ENCODE data around the gene CCBE1.
"Not testable (repeated sequence)": the region's sequence is repeated elsewhere in the genome, so short reads cannot be mapped to it uniquely, and the experiment has no call there.

The CCBE1 gene

DNA sequence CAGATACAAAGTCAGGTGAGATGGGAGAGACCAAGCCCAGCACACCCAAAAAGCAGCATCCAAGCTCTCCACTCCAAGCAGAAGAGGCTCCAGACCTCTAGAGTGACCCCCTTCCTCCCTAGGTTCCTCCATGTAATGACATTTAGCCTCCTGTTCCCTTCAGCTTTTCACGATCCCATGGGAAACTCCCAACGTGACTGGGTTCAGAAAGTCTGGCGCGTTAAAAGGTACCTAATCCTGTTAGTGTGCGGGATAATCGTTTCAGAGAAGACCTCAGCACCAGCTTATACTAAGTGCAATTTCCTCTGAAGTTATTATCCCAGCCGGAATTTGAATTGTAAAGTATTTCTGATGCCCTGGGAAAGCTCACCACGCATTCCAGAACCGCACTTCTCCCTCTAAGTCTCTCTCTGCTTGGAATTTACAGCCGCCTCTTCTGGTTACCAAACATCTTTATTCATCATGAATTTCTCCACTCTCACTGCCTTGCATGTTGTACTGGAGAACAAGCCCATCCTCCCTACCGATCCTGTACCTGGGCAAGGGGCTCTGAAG is 46.9 kb downstream of the CCBE1 start:
- no peak for DNase-seq

GRCh38 chr18:59649591-59649990 is 47.6 kb downstream of the CCBE1 start:
- no peak for DNase-seq

DNA sequence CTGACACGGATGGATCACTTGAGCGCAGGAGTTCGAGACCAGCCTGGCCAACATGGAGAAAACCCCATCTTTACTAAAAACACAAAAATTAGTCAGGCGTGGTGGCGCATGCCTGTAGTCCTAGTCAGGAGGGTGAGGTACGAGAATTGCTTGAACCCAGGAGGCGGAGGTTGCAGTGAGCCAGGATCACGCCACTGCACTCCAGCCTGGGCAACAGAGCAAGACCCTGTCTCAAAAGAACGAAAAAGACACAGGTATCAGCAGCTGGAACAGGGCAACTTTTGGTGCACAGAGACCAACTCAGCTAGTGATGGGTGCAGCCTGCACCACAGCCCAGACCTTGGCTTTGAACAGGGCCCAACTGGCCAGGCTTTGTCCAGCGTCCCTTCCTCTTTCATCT is 48.8 kb downstream of the CCBE1 start:
- not testable (repeated sequence) for DNase-seq

- DNase-seq: no peak
These were observed 50.3 kb downstream of the CCBE1 start for GRCh38 chr18:59646963-59647307.

DNA sequence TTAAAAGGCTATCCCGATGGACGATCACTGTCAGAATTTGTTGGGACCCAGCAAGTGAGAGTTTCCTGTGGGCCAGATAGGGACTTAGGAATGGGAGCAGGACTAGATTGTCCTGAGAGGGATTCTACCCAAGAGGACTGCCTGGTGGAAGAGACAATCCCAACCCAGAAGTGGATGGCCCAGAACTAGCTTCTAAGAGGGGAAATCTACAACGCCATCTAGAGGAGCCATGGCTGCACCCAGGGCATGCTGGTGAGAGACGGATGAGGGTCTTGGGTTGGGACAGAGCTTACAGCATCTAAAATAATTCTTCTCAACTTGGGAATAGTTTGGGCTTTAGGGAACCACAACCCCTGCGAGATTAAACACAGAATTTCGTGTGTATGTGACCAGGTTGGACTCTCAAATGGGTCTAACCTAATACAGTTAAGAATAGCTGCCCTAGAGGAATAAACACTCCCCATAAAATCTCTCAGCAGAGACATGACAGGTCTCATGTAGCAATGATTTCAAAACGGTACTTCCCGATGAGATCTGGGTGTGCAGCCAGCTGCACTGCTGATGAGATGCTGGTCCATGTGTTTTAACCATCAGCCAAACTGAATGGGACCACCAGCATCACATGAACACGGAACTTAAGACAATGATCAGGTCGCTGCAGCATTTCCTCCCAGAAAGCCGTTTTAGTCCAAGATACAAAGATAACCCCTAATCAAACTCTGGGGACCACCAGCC is 50.8 kb downstream of the CCBE1 start:
- DNase-seq: no peak

DNA sequence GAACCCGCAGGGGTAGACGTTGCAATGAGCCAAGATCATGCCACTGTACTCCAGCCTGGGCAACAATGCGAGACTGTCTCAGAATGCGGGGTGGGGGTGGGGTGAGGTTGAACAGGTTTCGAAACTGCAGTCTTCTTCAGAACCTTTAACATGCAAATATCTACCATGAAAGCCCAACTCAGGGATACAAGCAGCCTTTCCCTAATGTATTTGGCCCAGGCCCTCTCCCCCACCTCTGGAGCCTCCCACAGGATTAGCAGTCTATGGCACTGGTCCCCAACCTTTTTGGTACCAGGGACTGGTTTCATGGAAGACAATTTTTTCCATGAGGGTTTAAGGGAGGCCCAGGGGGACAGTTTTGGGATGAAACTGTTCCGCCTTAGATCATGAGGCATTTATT is 53.5 kb downstream of the CCBE1 start:
- no peak for DNase-seq

DNA sequence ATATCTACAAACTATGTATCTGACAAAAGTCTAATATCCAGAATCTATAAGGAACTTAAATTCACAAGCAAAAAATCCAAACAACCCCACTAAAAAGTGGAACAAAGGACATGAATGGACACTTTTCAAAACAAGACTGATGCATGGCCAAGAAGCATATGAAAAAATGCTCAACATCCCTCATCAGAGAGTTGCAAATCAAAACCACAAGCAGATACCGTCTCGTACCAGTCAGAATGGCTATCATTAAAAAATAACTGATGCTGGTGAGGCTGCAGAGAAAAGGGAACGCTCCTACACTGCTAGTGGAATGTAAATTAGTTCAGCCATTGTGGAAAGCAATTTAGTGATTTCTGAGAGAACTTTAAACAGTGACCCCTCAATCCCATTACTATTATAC is 56.5 kb downstream of the CCBE1 start:
- DNase-seq: no peak

DNA sequence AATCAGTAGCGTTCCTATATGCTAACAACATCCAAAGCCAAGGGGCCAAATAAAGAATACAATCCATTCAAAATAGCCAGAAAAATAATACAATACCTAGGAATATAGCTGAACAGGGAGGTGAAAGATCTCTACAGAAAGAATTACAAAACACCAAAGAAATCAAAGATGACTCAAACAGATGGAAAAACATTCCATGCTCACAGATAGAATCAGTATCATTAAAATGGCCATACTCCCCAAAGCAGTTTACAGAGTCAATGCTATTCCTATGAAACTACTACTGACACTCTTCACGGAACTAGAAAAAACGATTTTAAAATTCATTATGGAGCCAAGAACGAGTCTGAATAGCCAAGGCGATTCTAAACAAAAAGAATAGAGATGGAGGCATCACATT is 57.4 kb downstream of the CCBE1 start:
- no peak for DNase-seq

- DNase-seq: no peak
These were observed 58.1 kb downstream of the CCBE1 start for GRCh38 chr18:59639136-59639535.

- DNase-seq: no peak
These were observed 63.2 kb downstream of the CCBE1 start for GRCh38 chr18:59633961-59634485.

- no peak for DNase-seq
These were observed 63.9 kb downstream of the CCBE1 start for GRCh38 chr18:59633317-59633716.

- DNase-seq: peak in 1 of 2 experiments; percentile 11
These were observed 65.5 kb downstream of the CCBE1 start for GRCh38 chr18:59631583-59632181.

- DNase-seq: no peak
These were observed 67.3 kb downstream of the CCBE1 start for GRCh38 chr18:59629894-59630293.

DNA sequence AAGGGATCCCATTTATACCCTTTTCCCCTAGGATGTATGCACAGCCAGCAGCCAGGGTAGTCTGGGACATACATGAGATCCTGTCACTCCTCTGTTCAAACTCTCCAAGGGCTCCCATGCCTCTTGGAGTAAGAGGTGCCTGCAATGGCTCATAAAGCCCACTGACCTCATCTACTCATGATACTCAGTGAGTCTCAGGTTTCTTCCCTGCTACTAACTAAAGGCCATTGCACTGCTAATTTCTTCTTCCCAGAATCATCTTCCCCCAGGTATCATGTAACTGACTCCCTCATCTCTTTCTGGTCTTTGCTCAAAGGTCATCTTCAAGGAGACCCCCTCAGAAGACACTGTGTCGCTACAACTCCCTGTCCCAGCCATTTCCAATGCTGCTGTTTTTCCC is 68.2 kb downstream of the CCBE1 start:
- DNase-seq: no peak

GRCh38 chr18:59627414-59627813 is 69.8 kb downstream of the CCBE1 start:
- no peak for DNase-seq

DNA sequence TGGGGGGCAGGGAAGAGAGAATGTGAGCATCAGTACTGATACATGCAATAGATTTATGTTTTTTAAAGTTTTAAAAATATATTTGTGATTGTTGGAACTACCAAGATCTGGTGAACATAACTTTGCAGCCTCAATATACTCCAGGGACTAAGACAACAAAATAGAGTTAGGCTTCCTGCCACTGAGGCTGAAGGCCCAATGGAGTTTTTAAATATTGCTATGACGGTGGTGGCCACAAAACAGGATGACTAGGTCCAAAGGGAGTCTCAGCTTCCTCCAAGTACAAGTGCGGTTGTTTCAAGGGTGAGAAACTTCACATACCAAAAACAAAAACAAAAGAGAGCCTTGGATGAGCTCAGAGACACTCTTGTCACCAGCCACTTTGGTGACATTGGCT is 72.9 kb downstream of the CCBE1 start:
- no peak for DNase-seq

DNA sequence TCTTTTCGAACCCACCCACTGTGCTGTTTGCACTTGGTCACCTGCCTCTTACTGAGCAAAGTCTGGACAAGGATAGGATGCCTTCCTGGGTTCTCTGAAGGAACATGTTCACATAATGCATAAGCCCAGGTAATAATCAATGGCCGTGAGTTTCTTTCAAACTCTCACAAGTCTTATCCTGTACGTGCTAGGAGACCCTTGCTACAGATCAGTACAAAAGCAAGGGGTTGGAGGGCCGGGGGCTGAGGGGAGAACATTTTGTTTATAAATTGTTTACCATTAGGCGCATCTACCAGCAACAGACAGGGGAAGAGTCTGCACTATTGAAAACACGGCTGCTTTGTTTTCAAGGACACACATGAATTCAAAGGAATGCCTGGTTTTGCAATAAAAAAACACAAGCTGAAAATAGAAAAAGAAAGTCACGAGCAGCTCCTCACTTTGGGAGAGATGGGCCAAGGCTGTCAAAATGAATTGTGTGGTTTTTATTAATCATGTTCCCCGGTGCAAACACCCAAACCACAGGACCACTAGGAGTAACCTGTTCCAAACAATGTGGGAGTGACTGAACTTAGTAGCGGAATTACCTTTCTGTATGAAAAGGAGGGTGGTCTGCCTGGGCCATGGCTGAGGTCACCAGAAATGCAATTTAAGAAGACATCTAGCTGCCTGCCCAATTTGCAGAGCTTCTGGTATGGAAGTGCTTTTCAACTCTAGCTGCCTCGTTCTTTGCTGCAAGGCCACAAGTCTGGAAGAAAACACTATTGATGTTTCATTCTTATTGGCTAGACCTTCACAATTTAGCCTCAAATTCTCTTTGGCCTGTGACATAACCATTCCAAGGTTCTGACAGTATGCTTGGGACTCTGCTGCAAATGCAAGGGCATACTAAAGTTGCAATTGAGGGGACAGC is 73.5 kb downstream of the CCBE1 start:
- DNase-seq: no peak

- DNase-seq: no peak
These were observed 76.2 kb downstream of the CCBE1 start for GRCh38 chr18:59621027-59621426.

GRCh38 chr18:59620381-59620780 is 76.8 kb downstream of the CCBE1 start:
- no peak for DNase-seq

DNA sequence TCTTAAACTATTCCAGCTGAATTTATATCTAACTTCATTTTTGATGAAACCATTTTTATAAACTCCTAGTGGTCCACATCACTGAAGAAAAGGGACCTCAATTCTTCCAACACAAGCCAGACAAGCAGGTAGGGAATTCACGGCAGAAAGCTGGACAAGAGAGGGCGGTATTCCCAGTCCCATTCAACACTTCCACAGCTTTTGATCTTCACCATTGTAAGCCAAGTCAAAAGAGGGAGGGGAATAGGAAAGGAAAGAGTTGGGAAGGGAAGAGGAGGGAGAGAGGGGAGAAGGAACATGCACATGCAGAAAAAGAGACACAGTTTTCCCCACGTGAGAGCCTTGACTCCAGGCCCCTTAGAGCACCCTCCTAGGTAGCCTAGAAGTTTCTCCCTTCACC is 77.4 kb downstream of the CCBE1 start:
- no peak for DNase-seq

- no peak for DNase-seq
These were observed 79.7 kb downstream of the CCBE1 start for GRCh38 chr18:59617468-59617932.

DNA sequence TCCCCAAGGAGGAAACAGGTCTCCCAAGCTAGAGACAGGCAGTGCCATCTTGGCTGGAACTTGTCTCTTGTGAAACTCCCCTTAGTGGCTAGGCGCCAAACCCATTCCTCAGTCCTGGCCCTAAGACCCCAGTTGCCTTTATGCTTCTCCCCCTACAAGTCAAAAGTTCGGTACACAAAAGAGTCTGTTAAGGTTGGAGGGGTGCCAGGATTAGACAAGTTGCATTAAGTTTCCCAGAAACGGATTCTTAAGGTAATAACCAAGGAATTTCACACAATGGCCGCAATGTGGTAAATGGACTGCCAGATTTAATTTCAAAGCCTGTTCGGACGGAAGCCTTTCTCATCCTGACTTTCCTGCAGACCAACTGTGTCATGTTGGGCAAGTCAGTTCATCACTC is 80.7 kb downstream of the CCBE1 start:
- DNase-seq: no peak

- no peak for DNase-seq
These were observed 83.3 kb downstream of the CCBE1 start for GRCh38 chr18:59613903-59614302.

Data from SW 1271 (cell line).